GM21360 (cell line): ENCODE results near the gene NDUFA12.
"Not testable (repeated sequence)": the region's sequence is repeated elsewhere in the genome, so short reads cannot be mapped to it uniquely, and the experiment has no call there.

ENCODE experiments used
- ATAC-seq: cut with Tn5 transposase; IDR thresholded peaks from one replicate; pipeline ENCODE4 v1.9.1; 2021; ENCODE audit warnings: mild to moderate bottlenecking, moderate library complexity; ENCODE audit not compliant: unreplicated experiment

Gene NDUFA12

DNA sequence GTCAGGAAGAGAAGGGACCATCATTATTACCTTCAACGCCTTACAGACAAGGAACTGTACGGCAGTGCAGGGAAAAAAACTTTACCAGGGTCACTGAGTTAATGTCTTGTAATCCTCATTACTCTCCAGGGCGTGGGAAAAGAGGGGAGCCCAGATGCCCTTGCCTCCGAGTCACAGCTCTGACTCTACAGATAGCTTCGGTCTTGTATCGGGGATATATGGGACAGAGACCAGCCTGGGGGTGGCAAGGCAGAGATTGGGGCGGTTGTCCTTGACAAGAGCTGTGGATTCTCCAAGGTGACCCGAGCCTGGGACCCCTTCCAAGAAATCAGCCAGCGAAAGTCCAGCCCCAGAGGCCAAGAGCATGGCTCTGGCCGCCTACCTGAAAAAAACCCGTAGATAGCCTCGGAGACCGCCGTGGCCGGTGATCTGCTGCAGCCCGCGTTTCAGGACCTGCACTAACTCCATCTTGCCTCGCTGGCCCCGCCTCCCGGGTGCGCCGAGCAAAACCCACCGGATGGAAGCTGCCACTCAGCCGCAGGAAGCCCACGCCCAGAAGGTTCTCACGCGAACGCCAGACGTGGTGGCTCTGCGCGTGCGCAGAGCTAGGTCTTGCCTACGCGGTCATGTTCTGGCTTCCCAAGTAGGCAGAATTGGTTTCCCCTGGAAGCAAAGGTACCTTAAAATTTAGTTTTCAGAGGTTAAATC, at the start of gene NDUFA12:
Gene NDUFA12 (minus strand): TSS at position 485 of the 708 bp plus-strand sequence. CDS start 17 bp downstream, at position 468.
- peak; percentile 99 for ATAC-seq

DNA sequence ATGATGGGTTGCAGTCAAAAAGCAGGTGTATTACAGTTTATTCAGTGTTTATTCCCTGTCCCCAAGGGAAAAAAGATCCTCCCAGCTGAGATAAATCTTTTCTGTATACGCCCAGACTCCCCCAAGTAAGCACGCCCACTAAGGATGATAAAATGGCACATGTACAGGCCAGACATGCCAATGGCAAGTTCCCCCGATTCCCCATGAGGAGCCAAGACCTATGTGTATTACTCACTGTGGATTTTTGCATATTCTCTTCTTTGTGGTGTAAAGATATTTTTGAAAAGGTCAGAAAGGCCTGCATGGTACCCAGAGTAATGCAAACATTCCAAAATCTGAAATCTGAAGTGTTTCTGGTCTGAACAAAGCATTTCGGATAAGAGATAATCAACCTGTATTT, 47.7 kb upstream of the NDUFA12 start:
- no peak for ATAC-seq

DNA sequence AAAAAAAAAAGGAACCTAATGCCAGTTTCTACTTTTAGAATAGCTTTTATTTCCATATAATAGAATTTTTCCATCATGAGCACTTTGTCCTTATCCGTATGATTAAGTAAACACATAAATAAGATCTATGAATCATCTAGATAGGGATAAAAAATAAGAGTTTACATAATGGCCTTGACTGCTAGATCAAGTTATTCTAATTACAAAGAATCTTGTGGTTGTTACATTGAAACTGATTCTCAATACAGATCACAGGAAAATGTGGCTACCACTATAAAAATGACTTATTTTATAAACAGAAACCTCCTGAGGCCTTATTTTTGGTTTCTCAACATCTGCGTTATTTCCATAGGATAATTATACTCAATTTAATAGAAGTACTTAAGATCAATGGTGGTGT, 34.4 kb upstream of the NDUFA12 start:
- no peak for ATAC-seq

DNA sequence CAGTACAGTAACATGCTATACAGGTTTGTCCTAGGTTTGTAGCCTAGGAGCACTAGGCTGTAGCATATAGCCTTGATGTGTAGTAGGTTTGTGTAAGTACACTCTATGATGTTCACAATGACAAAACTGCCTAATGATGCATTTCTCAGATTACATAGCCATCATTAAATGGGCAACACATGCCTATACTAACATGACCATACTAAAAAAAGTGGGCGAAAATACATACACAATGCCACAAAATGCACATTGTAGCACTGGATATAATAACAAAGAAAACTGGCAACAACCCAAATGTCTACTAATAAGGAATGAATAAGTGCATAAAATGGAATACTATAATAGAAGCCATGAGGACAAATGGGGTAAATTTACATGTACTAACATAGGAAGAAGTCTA, 31.3 kb upstream of the NDUFA12 start:
- ATAC-seq: no peak

DNA sequence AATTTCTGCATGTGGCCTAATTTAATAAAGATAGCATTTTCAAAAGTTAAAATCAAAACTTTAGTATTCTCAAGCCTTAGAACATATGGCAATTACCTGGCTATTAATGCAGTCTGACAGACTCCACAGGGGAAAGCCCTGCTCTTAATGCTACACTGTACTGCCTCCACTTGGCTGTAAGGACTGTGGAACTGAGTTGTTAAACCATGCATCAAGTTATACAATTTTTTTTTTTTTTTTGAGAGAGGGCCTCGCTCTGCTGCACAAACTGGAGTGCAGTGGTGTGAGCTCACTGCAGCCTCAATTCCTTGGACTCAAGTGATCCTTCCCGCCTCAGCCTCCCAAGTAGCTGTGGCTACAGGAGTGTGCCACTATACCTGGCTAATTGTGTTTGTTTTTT, 19.0 kb upstream of the NDUFA12 start:
- no peak for ATAC-seq

DNA sequence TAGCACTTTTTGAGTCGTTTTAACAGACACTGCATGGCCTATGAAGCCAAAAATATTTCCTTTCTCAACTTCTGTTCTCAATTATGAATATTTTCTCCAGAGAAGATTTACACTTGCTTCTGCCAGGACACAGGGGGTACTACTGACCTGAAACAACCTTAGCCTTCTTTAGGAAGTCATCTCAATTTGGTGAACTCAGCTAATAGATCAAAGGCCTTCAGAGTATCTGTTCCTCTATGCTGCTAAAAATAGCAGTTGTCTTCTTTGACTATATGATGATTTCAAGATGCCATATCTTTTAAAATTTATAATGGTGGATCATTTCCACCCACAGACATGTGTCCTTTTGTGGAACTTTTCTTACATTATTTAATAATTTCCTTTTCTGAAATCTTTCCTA, 14.0 kb upstream of the NDUFA12 start:
- no peak for ATAC-seq

DNA sequence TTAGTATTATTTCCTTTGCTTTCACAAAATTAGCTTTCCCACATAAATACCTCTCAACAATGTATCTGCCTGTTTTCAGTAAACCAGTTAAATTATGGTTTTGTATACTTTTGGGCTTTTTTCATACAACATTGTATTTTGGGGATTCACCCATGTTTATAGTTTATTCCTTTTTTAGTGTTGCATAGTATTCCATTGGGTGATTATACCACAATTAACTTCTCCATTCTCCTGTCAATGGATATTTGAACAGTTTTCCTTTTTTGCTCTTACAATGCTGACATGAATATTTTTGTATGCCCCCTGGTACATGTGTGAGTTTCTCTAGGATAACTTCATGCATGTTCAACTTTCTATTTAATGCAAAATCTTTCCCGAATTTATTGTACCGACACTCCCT, 12.6 kb upstream of the NDUFA12 start:
- no peak for ATAC-seq

DNA sequence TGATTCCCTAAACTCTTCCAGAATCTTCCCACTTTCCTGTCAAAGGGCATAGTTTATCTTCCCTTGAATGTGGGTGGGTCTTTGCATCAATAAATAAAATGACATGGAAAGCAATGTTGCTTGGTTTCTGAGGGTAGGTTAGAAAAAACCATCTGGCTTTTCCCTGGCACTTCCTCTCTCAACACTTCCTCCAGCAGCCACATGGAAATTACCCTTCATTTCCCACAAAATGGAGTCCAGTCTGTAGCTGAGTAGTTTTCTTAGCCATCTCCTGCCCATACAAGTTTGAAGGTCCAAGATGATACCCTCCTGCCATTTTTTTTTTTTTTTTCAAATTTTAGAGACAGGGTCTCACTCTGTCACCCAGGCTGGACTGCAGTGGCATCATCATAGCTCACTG, 11.1 kb upstream of the NDUFA12 start:
- no peak for ATAC-seq

DNA sequence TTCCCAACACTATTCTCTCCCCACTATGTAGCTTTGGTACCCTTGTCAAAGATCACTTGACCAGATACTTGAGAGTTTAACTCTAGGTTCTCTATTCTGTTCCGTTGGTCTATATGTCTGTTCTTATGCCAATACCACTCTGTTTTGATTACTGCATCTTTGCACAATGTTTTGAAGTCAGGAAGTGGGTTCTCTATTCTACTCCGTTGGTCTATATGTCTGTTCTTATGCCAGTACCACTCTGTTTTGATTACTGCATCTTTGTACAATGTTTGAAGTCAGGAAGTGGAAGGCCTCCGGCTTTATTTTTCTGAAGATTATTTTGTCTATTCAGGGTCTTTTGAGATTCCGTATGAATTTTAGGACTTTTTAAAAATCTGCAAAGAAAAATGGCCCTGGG, 2.7 kb upstream of the NDUFA12 start:
- ATAC-seq: no peak

DNA sequence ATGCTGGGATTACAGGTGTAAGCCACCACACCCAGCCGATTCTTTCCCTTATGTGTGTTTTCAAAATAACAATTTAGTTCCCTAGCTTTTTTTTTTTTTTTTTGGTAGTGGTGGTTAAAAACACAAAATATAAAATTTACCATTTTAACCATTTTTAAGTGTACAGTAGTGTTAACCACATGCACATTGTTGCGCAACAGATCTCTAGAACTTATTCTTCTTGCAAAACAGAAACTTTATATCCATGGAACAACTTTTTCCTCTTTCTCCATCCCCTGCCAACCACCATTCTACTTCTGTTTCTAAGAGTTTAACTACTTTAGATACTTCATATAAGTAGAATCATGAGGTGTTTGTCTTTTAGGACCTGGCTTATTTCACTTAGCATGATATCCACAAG, 1.1 kb upstream of the NDUFA12 start:
- no peak for ATAC-seq

DNA sequence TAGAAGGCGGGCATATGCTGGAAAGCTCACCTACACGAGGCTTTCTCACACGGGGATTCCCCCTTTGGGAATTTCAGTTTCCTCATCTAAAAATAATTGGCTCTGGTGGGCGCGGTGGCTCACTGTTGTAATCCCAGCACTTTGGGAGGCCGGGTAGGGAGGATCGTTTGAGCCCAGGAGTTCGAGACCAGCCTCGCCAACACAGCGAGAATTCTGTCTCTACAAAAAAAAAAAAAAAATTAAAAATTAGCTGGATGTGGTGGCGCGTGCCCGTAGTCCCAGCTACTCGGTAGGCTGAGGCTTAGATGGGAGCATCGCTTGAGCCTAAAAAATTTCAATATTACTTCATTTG, 400 bp upstream of the NDUFA12 start:
- ATAC-seq: no peak

DNA sequence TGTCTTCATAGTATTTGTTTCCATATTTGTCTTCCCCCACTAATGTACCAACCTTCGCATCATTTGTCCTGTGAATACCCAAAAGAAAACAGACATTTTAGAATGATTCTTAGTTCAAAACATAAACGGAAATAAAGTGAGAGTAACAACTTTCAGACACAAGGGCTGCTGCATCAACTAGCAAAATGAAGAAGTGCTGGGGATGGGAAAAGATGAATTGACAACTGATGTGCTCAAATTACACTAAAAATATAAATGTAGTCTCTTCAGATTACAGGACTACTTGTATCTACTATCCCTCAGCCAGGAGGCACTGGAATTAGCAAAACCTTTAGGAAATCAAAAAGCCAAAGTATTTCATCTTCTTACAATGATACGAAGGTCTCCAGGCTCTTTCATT, 743 bp downstream of the NDUFA12 start:
- ATAC-seq: peak; percentile 1

DNA sequence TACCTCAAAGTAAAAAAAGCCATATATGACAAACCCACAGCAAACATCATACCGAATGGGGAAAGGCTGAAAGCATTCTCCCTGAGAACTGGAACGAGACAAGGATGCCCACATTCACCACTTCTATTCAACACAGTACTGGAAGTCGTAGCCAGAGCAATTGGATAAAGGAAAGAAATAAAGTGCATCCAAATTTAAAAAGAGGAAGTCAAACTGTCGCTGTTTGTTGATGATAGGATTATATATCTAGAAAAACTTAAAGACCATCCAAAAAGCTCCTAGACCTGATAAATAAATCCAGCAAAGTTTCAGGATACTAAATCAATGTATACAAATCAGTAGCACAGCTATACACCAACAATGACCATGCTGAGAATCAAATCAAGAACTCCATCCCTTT, 5.2 kb downstream of the NDUFA12 start:
- no peak for ATAC-seq

DNA sequence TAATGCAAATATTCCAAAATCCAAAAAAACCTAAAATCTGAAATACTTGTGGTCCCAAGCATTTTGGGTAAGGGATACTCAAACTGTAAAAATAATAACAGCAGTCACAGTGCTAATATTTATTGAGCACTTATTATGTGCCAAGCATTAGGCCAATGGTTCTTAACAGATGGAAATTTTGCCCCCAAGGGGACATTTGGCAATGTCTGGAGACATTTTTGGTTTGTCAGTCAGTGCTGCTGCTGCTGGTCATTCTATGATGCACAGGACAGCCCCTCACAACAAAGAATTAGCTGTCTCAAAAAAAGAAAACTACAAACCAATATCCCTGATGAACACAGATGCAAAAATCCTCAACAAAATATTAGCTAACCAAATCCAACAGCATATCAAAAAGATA, 5.8 kb downstream of the NDUFA12 start:
- ATAC-seq: no peak

DNA sequence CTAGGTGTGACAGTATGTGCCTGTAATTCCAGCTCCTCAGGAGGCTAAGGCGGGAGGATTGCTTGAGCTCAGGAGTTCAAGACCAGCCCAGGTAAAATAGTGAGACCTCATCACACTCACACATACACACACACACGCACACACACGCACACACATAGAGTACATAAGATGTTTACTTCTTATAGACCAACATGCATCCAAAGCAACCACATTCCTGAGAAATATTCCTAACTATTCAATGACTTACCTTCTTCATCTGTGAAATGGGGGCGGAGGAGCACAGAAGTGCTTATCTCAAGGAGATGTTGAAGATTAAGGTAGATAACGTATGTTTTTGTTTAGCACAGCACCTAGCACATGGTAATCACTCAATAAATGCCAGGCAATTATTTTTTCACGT, 6.4 kb downstream of the NDUFA12 start:
- ATAC-seq: no peak

DNA sequence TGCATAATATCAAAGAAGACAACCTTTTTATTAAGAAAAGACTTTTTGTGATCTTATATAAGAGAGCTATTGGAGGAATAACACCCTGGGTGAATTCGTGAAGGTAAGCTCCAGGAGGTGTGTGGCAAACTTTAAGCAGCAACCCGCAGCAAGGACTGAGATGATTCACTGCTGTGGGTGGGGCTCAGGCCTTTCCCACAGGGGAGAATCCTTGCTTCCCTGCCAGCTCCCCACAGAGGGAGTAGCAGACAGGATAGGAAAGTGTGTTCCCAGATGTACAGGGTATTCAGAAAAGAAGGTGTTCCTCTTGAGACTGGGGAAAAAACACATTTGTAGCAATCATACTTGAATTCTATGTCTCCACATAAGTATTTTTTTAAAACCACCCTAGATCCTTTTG, 9.2 kb downstream of the NDUFA12 start:
- no peak for ATAC-seq

DNA sequence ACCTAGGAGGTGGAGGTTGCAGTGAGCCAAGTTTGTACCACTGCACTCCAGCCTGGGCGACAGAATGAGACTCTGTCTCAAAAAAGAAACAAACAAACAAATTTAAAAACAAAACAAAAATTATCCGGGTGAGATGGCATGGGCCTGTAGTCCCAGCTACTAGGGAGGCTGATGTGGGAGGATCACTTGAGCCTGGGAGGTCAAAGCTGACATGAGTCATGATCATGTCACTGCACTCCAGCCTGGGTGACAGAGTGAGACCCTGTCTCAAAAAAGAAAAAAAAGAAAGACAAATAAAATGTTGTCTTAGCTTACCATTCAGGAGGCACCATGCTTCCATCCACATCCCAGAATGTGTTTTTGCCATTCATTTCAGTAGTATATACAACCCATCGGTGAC, 9.6 kb downstream of the NDUFA12 start:
- ATAC-seq: not testable (repeated sequence)

DNA sequence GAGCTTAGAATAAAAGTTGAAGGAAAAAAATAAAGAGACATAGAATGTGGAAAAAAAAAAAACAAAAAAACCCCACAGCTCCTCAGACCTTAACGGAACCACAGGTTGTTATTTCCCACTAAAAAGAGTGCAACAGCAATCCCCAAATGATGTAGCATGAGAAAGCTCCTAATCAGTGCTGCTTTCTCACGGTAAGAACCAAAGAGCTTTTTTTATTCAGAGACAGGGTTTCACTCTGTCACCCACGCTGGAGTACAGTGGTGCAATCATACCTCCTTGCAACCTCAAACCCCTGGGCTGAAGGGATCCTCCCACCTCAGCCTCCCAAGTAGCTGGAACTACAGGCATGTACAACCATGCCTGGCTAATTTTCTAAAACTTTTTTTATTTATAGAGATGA, 13.3 kb downstream of the NDUFA12 start:
- ATAC-seq: no peak

DNA sequence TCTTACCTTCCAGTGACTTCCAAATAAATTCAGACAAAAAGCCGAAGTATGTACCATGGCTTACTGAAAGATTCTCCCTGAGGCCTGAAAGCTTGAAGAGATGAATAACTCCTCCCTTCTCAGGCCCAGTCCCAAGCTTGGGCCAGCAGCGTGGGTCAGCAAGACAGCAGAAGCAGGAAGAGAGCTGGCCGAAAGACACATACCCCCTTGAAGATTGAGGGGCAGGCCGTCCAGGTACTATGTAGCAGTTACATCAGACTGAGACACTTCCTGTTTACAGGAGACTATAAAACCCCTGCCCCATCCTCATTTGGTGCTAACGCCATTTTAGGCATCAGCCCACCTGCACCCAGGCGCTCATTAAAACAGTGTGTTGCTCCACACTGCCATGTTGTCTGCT, 15.0 kb downstream of the NDUFA12 start:
- ATAC-seq: no peak

DNA sequence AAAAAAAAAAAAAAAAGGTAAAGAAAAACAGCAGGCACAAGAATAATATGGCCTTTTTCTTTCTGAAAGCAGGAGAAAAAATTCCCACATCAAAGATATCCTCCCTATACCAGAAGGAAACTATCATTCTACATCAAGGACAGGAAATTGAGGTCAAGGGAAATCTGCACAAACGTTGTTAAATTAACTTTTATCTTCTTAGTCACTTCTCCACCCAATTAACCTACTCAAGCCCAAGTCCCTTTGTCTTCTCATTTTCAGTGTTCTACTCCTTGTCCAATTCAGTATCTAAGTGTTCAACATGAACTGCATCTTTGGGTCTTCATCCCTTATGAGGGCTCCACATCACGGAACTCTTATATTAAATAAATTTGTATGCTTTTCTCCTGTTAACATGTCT, 15.7 kb downstream of the NDUFA12 start:
- ATAC-seq: no peak

DNA sequence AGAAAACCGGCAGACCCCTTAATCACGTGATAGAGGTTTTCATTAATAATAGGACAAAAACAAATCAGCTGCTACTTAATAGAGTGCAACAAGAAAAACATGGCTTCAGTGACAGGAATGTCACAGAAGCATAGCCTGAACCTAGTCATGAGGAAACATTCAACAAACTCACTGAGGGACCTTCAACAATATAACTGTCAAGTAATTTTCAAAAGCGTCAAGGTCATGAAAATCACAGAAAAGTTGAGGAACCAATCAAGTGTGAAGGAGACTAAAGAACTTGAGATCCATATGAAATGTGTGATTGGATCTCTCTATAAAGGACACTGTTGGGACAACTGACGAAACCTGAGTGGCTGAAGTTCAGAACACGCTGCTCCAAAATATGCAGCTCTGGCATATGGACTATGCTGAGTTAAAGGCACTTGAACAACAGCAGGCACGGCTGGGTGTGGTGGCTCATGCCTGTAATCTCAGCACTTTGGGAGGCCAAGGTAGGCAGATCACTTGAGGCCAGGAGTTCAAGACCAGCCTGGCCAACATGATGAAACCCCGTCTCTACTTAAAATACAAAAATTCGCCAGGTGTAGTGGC, 16.3 kb downstream of the NDUFA12 start:
- ATAC-seq: no peak

DNA sequence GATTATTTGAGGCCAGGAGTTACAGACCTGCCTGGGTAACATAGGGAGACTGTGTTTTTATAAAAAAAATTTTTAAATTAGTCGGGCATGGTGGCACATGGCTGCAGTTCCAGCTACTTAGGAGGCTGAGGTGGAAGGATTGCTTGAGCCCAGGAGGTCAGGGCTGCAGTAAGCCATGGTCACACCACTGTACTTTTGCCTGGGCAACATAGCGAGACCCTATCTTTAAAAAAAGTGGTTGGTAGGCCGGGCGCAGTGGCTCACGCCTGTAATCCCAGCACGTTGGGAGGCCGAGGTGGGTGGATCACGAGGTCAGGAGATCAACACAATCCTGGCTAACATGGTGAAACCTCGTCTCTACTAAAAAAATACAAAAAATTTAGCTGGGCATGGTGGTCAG, 18.4 kb downstream of the NDUFA12 start:
- ATAC-seq: not testable (repeated sequence)

DNA sequence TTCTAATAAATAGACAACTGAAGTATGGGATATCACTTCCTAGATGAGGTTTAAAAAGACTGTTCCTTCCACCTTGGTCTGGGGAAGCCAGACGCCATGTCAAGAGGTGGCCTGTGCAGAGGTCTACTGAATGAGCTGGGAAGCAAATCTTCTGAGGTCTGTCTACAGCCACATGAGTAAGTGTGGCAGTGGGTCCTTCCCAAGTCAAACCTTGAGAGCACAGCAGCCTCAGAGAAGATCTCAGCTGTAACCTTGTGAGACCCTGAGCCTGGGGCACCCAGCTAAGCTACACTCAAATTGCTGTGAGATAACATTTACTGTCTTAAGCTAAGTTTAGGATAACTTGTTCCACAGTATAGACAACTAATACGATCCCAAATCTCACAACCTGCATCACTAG, 20.2 kb downstream of the NDUFA12 start:
- no peak for ATAC-seq
